GM20431 (cell line): ENCODE data around the gene ZNF606.

ENCODE experiments used
- in situ Hi-C: fragments of 300-500 bp; cut with MseI, MboI; formaldehyde crosslinking; loops from one replicate; pipeline ENCODE4 v1.15.0; 2020; ENCODE audit warnings: low sequenced_read_pairs; ENCODE audit not compliant: unreplicated experiment

The ZNF606 gene

GRCh38 chr19:58002384-58003173 lies at the start of gene ZNF606:
ZNF606 (minus strand) TSS chr19:58002820; CDS start chr19:58001319, 1,501 bp downstream.
- in situ Hi-C loops = no loop called here

GRCh38 chr19:58052256-58052655 lies 49.6 kb upstream of the ZNF606 start:
- in situ Hi-C loops = no loop called here

GRCh38 chr19:58047672-58048071 lies 45.1 kb upstream of the ZNF606 start:
- in situ Hi-C loops = no loop called here

GRCh38 chr19:58046856-58047255 lies 44.2 kb upstream of the ZNF606 start:
- in situ Hi-C loops = no loop called here

GRCh38 chr19:58045411-58046050 lies 42.9 kb upstream of the ZNF606 start:
- in situ Hi-C loops = no loop called here

- in situ Hi-C loops = no loop called here
Observed at GRCh38 chr19:58044886-58045285, 42.3 kb upstream of the ZNF606 start.

- in situ Hi-C loops = no loop called here
Observed at GRCh38 chr19:58044391-58044790, 41.8 kb upstream of the ZNF606 start.

- in situ Hi-C loops = no loop called here
Observed at GRCh38 chr19:58042495-58043340, 40.1 kb upstream of the ZNF606 start.

GRCh38 chr19:58040751-58041525 lies 38.3 kb upstream of the ZNF606 start:
- in situ Hi-C loops = no loop called here

- in situ Hi-C loops = no loop called here
Observed at GRCh38 chr19:58038688-58039204, 36.1 kb upstream of the ZNF606 start.

GRCh38 chr19:58037927-58038687 lies 35.5 kb upstream of the ZNF606 start:
- in situ Hi-C loops = no loop called here

GRCh38 chr19:58035863-58036262 lies 33.2 kb upstream of the ZNF606 start:
- in situ Hi-C loops = no loop called here

- in situ Hi-C loops = no loop called here
Observed at GRCh38 chr19:58034477-58034793, 31.8 kb upstream of the ZNF606 start.

- in situ Hi-C loops = no loop called here
Observed at GRCh38 chr19:58033741-58034476, 31.3 kb upstream of the ZNF606 start, which contains the start of gene ZSCAN1. ZSCAN1 (plus strand) TSS chr19:58034025; CDS start chr19:58037837, 3,812 bp downstream.

GRCh38 chr19:58024661-58025060 lies 22.0 kb upstream of the ZNF606 start:
- in situ Hi-C loops = no loop called here

GRCh38 chr19:58022283-58022660 lies 19.7 kb upstream of the ZNF606 start:
- in situ Hi-C loops = no loop called here

- in situ Hi-C loops = no loop called here
Observed at GRCh38 chr19:58021541-58022282, 19.1 kb upstream of the ZNF606 start.

- in situ Hi-C loops = no loop called here
Observed at GRCh38 chr19:58020129-58020528, 17.5 kb upstream of the ZNF606 start.
